GM23338 (cell line): ENCODE measurements around the gene RFX3. TPM values are rescaled to one million over a fixed set of nuclear protein-coding genes. Genes with fewer than 3 reads are reported as not detected.
A peak's percentile ranks its signal among the peaks of the same experiment; 100 is the strongest.
"Not testable (repeated sequence)": the region's sequence is repeated elsewhere in the genome, so short reads cannot be mapped to it uniquely, and the experiment has no call there.

Source experiments
- ATAC-seq: fragments of 200-7000 bp; cut with Tn5 transposase; 3 replicates; pipeline ENCODE4 v1.9.1; 2020
- DNase-seq: peaks from one replicate; pipeline ENCODE4 v3.0.0-alpha.2; 2015; ENCODE audit warnings: low spot score
- H2AFZ ChIP-seq: fragments of 200-600 bp; sonication (generic); 2 replicates; pipeline ENCODE4 v1.8.0; 2016; ENCODE audit warnings: antibody characterized with exemption, mild to moderate bottlenecking, moderate library complexity
- H3F3A ChIP-seq: fragments of 200-600 bp; sonication (generic); replicated peaks from 2 replicates; pipeline ENCODE4 v1.8.0; 2017; ENCODE audit warnings: antibody characterized with exemption, mixed run types, low read depth
- H3K27ac ChIP-seq: fragments of 200-600 bp; sonication (generic); 2 replicates; pipeline ENCODE4 v1.6.1; 2016; ENCODE audit warnings: low read depth
- H3K27me3 ChIP-seq: fragments of 200-600 bp; sonication (generic); 2 replicates; pipeline ENCODE4 v1.8.0; 2016; ENCODE audit warnings: mild to moderate bottlenecking, mixed run types, moderate library complexity; ENCODE audit not compliant: insufficient read depth
- H3K36me3 ChIP-seq: fragments of 200-600 bp; sonication (generic); 2 replicates; pipeline ENCODE4 v1.8.0; 2016; ENCODE audit warnings: mild to moderate bottlenecking; ENCODE audit not compliant: insufficient read depth
- H3K4me1 ChIP-seq: fragments of 200-600 bp; sonication (generic); 2 replicates; pipeline ENCODE4 v1.8.0; 2016; ENCODE audit warnings: mild to moderate bottlenecking, moderate library complexity; ENCODE audit not compliant: insufficient read depth
- H3K4me2 ChIP-seq: fragments of 200-600 bp; sonication (generic); 2 replicates; pipeline ENCODE4 v1.7.1; 2017; ENCODE audit warnings: mixed run types
- H3K4me3 ChIP-seq: fragments of 200-600 bp; sonication (generic); 2 replicates; pipeline ENCODE4 v1.6.1; 2016; ENCODE audit warnings: mixed run types
- H3K79me2 ChIP-seq: fragments of 200-600 bp; sonication (generic); replicated peaks from 2 replicates; pipeline ENCODE4 v1.8.0; 2017; ENCODE audit warnings: mild to moderate bottlenecking; ENCODE audit not compliant: insufficient read depth
- H3K9me2 ChIP-seq: fragments of 200-600 bp; sonication (generic); 2 replicates; pipeline ENCODE4 v1.8.0; 2017; ENCODE audit not compliant: insufficient read depth
- H4K20me1 ChIP-seq: fragments of 200-600 bp; sonication (generic); replicated peaks from 2 replicates; pipeline ENCODE4 v1.8.0; 2017; ENCODE audit warnings: mild to moderate bottlenecking; ENCODE audit not compliant: insufficient read depth
- H3K27ac Mint-ChIP-seq: 2 replicates; pipeline ENCODE4 v1.8.0; 2020; ENCODE audit warnings: inconsistent platforms, mild to moderate bottlenecking, moderate library complexity, mixed read lengths
- H3K27me3 Mint-ChIP-seq: 3 replicates; pipeline ENCODE4 v1.8.0; 2022; ENCODE audit warnings: low read depth, mild to moderate bottlenecking, moderate library complexity, mixed read lengths, inconsistent platforms; ENCODE audit not compliant: insufficient read depth, poor library complexity
- H3K36me3 Mint-ChIP-seq: 3 replicates; pipeline ENCODE4 v1.8.0; 2021; ENCODE audit warnings: low read depth, mild to moderate bottlenecking, inconsistent platforms, moderate library complexity, mixed read lengths
- H3K4me1 Mint-ChIP-seq: 3 replicates; pipeline ENCODE4 v1.8.0; 2020; ENCODE audit warnings: mild to moderate bottlenecking, inconsistent platforms, mixed read lengths
- H3K4me3 Mint-ChIP-seq: 3 replicates; pipeline ENCODE4 v1.8.0; 2021; ENCODE audit warnings: moderate library complexity, mild to moderate bottlenecking, inconsistent platforms, mixed read lengths
- H3K9me3 Mint-ChIP-seq: 3 replicates; pipeline ENCODE4 v1.8.0; 2020; ENCODE audit warnings: moderate library complexity, mild to moderate bottlenecking, inconsistent platforms, mixed read lengths
- CREB1 ChIP-seq: fragments of 250-450 bp; sonication (Bioruptor Pico); IDR thresholded peaks from 2 replicates; pipeline ENCODE4 v1.5.0; 2020; ENCODE audit warnings: low read depth, mild to moderate bottlenecking, moderate library complexity
- EZH2phosphoT487 ChIP-seq: fragments of 200-600 bp; sonication (generic); IDR thresholded peaks from one replicate; pipeline ENCODE4 v1.8.1; 2018; ENCODE audit warnings: antibody characterized with exemption; ENCODE audit not compliant: unreplicated experiment
- POLR2AphosphoS5 ChIP-seq: IDR thresholded peaks from 2 replicates; pipeline ENCODE4 v1.6.1; 2016; ENCODE audit warnings: antibody characterized with exemption, low read depth
- ZNF114 ChIP-seq: fragments of 250-450 bp; sonication (Bioruptor Pico); IDR thresholded peaks from 2 replicates; pipeline ENCODE4 v1.5.0; 2020; ENCODE audit warnings: mild to moderate bottlenecking, moderate library complexity
- polyA plus RNA-seq: library from polyadenylated mRNA; unstranded; fragments of >200 nt; fragmentation: Nextera tagmentation; extraction: Ambion mirVana; gene quantifications from 2 replicates; pipeline ENCODE4 v1.2.1, GENCODE V29; 2016
- total RNA-seq: library from RNA; depleted of rRNA; stranded (reverse); fragments of >200 nt; shearing (Covaris generic); gene quantifications from 2 replicates; pipeline ENCODE4 v1.2.3, GENCODE V29; 2014
- TF ChIP-seq, protein P1 (sequence below): fragments of 250-450 bp; sonication (Bioruptor Pico); IDR thresholded peaks from 2 replicates; pipeline ENCODE4 v1.5.0; 2020; ENCODE audit warnings: mild to moderate bottlenecking, moderate library complexity
- TF ChIP-seq, protein P2 (sequence below): IDR thresholded peaks from one replicate; pipeline ENCODE4 v1.6.1; 2018; ENCODE audit warnings: antibody characterized with exemption; ENCODE audit not compliant: unreplicated experiment

Gene RFX3
- total and polyA plus RNA-seq, 2 experiments from 2014 or later: 9.8 to 22.1 TPM

DNA sequence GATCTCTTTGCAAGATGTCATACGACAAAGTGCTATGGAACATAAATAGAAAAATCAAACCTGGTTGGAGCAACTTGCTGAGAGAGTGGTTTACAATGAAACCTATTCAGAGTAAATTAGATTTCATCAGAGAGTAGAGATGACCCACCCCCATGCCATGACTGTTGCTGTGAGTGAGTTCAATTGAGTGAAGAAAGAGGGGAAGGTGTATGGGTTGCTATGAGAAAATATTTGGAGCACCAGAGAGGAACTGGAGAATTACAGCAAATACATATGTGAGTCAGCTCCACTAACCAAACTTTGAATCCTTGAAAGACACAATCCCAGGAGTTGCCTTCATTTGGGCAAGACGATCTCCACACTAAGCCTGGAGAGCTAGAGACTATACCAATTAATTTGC lies 217.2 kb downstream of the RFX3 start:
- Mint-ChIP-seq H3K27ac (0 out of 2 replicates have a peak overlapping the region, but pooled peaks have one; percentile 32), H3K27me3 (no peaks in the 10 kb centered on the region), H3K36me3 (no peaks in the 10 kb centered on the region; the same call in 2 of the 3 replicates), H3K4me3 (no peak overlapping the region), H3K4me1 (peaks cover 23% of the 10 kb centered on the region), H3K9me3 (no peaks in the 10 kb centered on the region; the same call in 2 of the 3 replicates)
- Histone ChIP-seq H3F3A (no peaks in the 10 kb centered on the region), H2AFZ (no peak overlapping the region), H3K4me2 (no peak overlapping the region), H3K4me1 (peaks cover 28% of the 10 kb centered on the region), H3K27ac (no peak overlapping the region), H3K79me2 (no peaks in the 10 kb centered on the region), H3K9me2 (no peaks in the 10 kb centered on the region), H3K4me3 (no peak overlapping the region), H3K36me3 (no peaks in the 10 kb centered on the region), H4K20me1 (no peaks in the 10 kb centered on the region), H3K27me3 (no peaks in the 10 kb centered on the region)
- no peak for ATAC-seq
- TF ChIP-seq POLR2AphosphoS5 (no peak), CREB1 (CRISPR knock-in tag) (no peak), EZH2phosphoT487 (no peak), ZNF114 (no peak)
- TF ChIP-seq, protein P1, sequence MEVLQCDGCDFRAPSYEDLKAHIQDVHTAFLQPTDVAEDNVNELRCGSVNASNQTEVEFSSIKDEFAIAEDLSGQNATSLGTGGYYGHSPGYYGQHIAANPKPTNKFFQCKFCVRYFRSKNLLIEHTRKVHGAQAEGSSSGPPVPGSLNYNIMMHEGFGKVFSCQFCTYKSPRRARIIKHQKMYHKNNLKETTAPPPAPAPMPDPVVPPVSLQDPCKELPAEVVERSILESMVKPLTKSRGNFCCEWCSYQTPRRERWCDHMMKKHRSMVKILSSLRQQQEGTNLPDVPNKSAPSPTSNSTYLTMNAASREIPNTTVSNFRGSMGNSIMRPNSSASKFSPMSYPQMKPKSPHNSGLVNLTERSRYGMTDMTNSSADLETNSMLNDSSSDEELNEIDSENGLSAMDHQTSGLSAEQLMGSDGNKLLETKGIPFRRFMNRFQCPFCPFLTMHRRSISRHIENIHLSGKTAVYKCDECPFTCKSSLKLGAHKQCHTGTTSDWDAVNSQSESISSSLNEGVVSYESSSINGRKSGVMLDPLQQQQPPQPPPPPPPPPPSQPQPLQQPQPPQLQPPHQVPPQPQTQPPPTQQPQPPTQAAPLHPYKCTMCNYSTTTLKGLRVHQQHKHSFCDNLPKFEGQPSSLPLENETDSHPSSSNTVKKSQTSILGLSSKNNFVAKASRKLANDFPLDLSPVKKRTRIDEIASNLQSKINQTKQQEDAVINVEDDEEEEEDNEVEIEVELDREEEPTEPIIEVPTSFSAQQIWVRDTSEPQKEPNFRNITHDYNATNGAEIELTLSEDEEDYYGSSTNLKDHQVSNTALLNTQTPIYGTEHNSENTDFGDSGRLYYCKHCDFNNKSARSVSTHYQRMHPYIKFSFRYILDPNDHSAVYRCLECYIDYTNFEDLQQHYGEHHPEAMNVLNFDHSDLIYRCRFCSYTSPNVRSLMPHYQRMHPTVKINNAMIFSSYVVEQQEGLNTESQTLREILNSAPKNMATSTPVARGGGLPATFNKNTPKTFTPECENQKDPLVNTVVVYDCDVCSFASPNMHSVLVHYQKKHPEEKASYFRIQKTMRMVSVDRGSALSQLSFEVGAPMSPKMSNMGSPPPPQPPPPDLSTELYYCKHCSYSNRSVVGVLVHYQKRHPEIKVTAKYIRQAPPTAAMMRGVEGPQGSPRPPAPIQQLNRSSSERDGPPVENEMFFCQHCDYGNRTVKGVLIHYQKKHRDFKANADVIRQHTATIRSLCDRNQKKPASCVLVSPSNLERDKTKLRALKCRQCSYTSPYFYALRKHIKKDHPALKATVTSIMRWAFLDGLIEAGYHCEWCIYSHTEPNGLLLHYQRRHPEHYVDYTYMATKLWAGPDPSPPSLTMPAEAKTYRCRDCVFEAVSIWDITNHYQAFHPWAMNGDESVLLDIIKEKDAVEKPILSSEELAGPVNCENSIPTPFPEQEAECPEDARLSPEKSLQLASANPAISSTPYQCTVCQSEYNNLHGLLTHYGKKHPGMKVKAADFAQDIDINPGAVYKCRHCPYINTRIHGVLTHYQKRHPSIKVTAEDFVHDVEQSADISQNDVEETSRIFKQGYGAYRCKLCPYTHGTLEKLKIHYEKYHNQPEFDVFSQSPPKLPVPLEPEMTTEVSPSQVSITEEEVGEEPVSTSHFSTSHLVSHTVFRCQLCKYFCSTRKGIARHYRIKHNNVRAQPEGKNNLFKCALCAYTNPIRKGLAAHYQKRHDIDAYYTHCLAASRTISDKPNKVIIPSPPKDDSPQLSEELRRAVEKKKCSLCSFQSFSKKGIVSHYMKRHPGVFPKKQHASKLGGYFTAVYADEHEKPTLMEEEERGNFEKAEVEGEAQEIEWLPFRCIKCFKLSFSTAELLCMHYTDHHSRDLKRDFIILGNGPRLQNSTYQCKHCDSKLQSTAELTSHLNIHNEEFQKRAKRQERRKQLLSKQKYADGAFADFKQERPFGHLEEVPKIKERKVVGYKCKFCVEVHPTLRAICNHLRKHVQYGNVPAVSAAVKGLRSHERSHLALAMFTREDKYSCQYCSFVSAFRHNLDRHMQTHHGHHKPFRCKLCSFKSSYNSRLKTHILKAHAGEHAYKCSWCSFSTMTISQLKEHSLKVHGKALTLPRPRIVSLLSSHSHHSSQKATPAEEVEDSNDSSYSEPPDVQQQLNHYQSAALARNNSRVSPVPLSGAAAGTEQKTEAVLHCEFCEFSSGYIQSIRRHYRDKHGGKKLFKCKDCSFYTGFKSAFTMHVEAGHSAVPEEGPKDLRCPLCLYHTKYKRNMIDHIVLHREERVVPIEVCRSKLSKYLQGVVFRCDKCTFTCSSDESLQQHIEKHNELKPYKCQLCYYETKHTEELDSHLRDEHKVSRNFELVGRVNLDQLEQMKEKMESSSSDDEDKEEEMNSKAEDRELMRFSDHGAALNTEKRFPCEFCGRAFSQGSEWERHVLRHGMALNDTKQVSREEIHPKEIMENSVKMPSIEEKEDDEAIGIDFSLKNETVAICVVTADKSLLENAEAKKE (CRISPR knock-in tag): no peak
- TF ChIP-seq, protein P2, sequence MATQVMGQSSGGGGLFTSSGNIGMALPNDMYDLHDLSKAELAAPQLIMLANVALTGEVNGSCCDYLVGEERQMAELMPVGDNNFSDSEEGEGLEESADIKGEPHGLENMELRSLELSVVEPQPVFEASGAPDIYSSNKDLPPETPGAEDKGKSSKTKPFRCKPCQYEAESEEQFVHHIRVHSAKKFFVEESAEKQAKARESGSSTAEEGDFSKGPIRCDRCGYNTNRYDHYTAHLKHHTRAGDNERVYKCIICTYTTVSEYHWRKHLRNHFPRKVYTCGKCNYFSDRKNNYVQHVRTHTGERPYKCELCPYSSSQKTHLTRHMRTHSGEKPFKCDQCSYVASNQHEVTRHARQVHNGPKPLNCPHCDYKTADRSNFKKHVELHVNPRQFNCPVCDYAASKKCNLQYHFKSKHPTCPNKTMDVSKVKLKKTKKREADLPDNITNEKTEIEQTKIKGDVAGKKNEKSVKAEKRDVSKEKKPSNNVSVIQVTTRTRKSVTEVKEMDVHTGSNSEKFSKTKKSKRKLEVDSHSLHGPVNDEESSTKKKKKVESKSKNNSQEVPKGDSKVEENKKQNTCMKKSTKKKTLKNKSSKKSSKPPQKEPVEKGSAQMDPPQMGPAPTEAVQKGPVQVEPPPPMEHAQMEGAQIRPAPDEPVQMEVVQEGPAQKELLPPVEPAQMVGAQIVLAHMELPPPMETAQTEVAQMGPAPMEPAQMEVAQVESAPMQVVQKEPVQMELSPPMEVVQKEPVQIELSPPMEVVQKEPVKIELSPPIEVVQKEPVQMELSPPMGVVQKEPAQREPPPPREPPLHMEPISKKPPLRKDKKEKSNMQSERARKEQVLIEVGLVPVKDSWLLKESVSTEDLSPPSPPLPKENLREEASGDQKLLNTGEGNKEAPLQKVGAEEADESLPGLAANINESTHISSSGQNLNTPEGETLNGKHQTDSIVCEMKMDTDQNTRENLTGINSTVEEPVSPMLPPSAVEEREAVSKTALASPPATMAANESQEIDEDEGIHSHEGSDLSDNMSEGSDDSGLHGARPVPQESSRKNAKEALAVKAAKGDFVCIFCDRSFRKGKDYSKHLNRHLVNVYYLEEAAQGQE: no peak
- no peak for DNase-seq

DNA sequence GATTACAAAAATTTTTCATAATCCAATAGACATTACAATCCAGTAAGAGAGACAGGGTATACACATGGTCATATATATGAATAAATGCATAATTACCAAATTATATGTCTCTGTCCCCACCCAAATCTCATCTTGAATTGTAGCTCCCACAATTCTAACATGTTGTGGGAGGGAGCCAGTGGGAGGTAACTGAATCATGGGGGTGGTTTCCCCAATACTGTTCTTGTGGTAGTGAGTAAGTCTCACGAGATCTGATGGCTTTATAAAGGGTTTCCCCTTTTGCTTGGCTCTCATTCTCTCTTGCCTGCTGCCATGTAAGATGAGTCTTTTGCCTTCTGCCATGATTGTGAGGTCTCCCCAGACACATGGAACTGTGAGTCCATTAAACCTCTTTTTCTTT lies 221.4 kb downstream of the RFX3 start:
- not testable (repeated sequence) for H3K9me2 ChIP-seq, H3K4me3 Mint-ChIP-seq, H3K36me3 ChIP-seq, H3K27ac Mint-ChIP-seq, DNase-seq, H3K79me2 ChIP-seq, H3F3A ChIP-seq, H2AFZ ChIP-seq, H4K20me1 ChIP-seq, H3K4me2 ChIP-seq, ATAC-seq, H3K36me3 Mint-ChIP-seq, H3K27me3 Mint-ChIP-seq, H3K27ac ChIP-seq, H3K4me3 ChIP-seq, H3K27me3 ChIP-seq, H3K9me3 Mint-ChIP-seq
- peaks cover 23% of the 10 kb centered on the region for H3K4me1 ChIP-seq
- peaks cover 23% of the 10 kb centered on the region for H3K4me1 Mint-ChIP-seq
